Fibroblast of lung (primary cell): Measurements from ENCODE around the gene VANGL1. TPM values are rescaled to one million over a fixed set of nuclear protein-coding genes. Genes with fewer than 3 reads are reported as not detected.

Experiments used
- DNase-seq, 2 donors: peaks; one replicate each; pipeline versions ENCODE4 v3.0.0 to v3.0.0-alpha.2; 2010; ENCODE audit warnings: low read depth in 2 of 2
- H2AFZ ChIP-seq: 2 replicates; pipeline ENCODE4 v1.5.1; 2012; ENCODE audit warnings: low read length, control low read depth, inconsistent platforms
- H3K27ac ChIP-seq: 2 replicates; pipeline ENCODE4 v1.5.1; 2011; ENCODE audit warnings: low read length, control low read depth; ENCODE audit not compliant: insufficient read depth
- H3K27me3 ChIP-seq: 2 replicates; pipeline ENCODE4 v1.5.1; 2011; ENCODE audit warnings: mild to moderate bottlenecking, low read length; ENCODE audit not compliant: control insufficient read depth, insufficient read depth
- H3K36me3 ChIP-seq: 2 replicates; pipeline ENCODE4 v1.5.1; 2011; ENCODE audit warnings: low read length; ENCODE audit not compliant: control insufficient read depth, insufficient read depth
- H3K4me1 ChIP-seq: 2 replicates; pipeline ENCODE4 v1.5.1; 2011; ENCODE audit warnings: low read length; ENCODE audit not compliant: control insufficient read depth, insufficient read depth; ENCODE audit errors: extremely low read depth
- H3K4me2 ChIP-seq: 2 replicates; pipeline ENCODE4 v1.5.1; 2011; ENCODE audit warnings: low read length, control low read depth; ENCODE audit not compliant: insufficient read depth; ENCODE audit errors: extremely low read depth
- H3K4me3 ChIP-seq, 4 experiments: fragments of 200-600 bp in 1 of 4; sonication (generic) in 1 of 4; replicated peaks in 1 of 4; 2 replicates each; pipeline ENCODE4 v1.5.1; 2011 to 2016; ENCODE audit warnings: low read length in 4 of 4, low read depth in 3 of 4, mild to moderate bottlenecking in 3 of 4, control low read depth in 2 of 4, inconsistent platforms in 1 of 4, mixed read lengths in 1 of 4; ENCODE audit not compliant: insufficient read depth in 1 of 4; ENCODE audit errors: control extremely low read depth in 1 of 4
- H3K79me2 ChIP-seq: 2 replicates; pipeline ENCODE4 v1.5.1; 2012; ENCODE audit warnings: mild to moderate bottlenecking, low read length, inconsistent platforms; ENCODE audit not compliant: control insufficient read depth, insufficient read depth
- H3K9ac ChIP-seq: 2 replicates; pipeline ENCODE4 v1.5.1; 2011; ENCODE audit warnings: mild to moderate bottlenecking, low read length, control low read depth; ENCODE audit not compliant: insufficient read depth
- H3K9me3 ChIP-seq: 2 replicates; pipeline ENCODE4 v1.5.1; 2012; ENCODE audit warnings: low read depth, low read length; ENCODE audit not compliant: control insufficient read depth, insufficient read depth
- H4K20me1 ChIP-seq: 2 replicates; pipeline ENCODE4 v1.5.1; 2011; ENCODE audit warnings: low read length; ENCODE audit not compliant: control insufficient read depth, insufficient read depth; ENCODE audit errors: extremely low read depth
- CTCF ChIP-seq, 2 donors: IDR thresholded peaks in 1 of 2; conservative IDR thresholded peaks in 1 of 2; 1 replicate in 1 of 2; 2 replicates in 1 of 2; pipeline ENCODE4 v1.5.1; 2011 to 2012; ENCODE audit warnings: low read length in 2 of 2, control low read depth in 1 of 2, inconsistent platforms in 1 of 2, low read depth in 1 of 2, mild to moderate bottlenecking in 1 of 2
- EZH2 ChIP-seq: IDR thresholded peaks from 2 replicates; pipeline ENCODE4 v1.5.1; 2012; ENCODE audit warnings: low read length, control low read depth, mild to moderate bottlenecking; ENCODE audit errors: missing control alignments
- polyA plus RNA-seq, 2 donors: library from polyadenylated mRNA; depleted of rRNA in 1 of 2; stranded (reverse) in 1 of 2; unstranded in 1 of 2; fragments of >200 nt; gene quantifications; 2 replicates each; pipeline ENCODE4 v1.2.1, GENCODE V29; 2011 to 2012; ENCODE audit warnings: missing spikeins in 1 of 2
- total RNA-seq: library from RNA; depleted of rRNA; stranded (reverse); fragments of >200 nt; gene quantifications from 2 replicates; pipeline ENCODE4 v1.2.1, GENCODE V29; 2014

VANGL1 gene
- total and polyA plus RNA-seq, 2 donors (not counting 1 experiment from before 2014, with no cell fraction given) = 8.1 to 10.7 TPM

- no peak for DNase-seq
- Histone ChIP-seq H3K36me3 (no peaks in the 10 kb centered on the region), H3K9ac (no peak overlapping the region), H3K4me3 (no peak overlapping the region), H4K20me1 (no peaks in the 10 kb centered on the region), H3K9me3 (no peaks in the 10 kb centered on the region), H3K79me2 (no peaks in the 10 kb centered on the region), H3K27ac (no peak overlapping the region), H3K27me3 (no peaks in the 10 kb centered on the region), H3K4me2 (no peak overlapping the region), H2AFZ (no peak overlapping the region), H3K4me1 (peaks cover 14% of the 10 kb centered on the region)
- no peak for TF ChIP-seq EZH2
- TF ChIP-seq CTCF (conservative IDR thresholded peaks at IDR 0.05 in 1 of 2, IDR thresholded peaks at IDR 0.05 in 1 of 2; ENCODE audit: low read depth in 1 of 2, low read length in 2 of 2) = no peak
These were observed 82.0 kb downstream of the VANGL1 start for GRCh38 chr1:115723756-115724155.

- DNase-seq = peak in 1 of 2 donors; percentile 55
- no peak overlapping the region for H3K4me3 ChIP-seq
- H3K4me1 ChIP-seq = peaks cover 14% of the 10 kb centered on the region
- no peaks in the 10 kb centered on the region for H3K36me3 ChIP-seq
- TF ChIP-seq EZH2 = no peak
- TF ChIP-seq CTCF (conservative IDR thresholded peaks at IDR 0.05 in 1 of 2, IDR thresholded peaks at IDR 0.05 in 1 of 2; ENCODE audit: low read depth in 1 of 2, low read length in 2 of 2) = no peak
- no peak overlapping the region for H3K9ac ChIP-seq
- H2AFZ ChIP-seq = no peak overlapping the region
- H3K27ac ChIP-seq = no peak overlapping the region
- no peaks in the 10 kb centered on the region for H3K9me3 ChIP-seq
- H4K20me1 ChIP-seq = no peaks in the 10 kb centered on the region
- H3K27me3 ChIP-seq = no peaks in the 10 kb centered on the region
- no peak overlapping the region for H3K4me2 ChIP-seq
- H3K79me2 ChIP-seq = no peaks in the 10 kb centered on the region
These were observed 83.8 kb downstream of the VANGL1 start for GRCh38 chr1:115725600-115725999.

- Histone ChIP-seq H3K4me2 (no peak overlapping the region), H3K27me3 (no peaks in the 10 kb centered on the region), H3K4me3 (no peak overlapping the region), H3K27ac (no peak overlapping the region), H3K79me2 (no peaks in the 10 kb centered on the region), H2AFZ (no peak overlapping the region), H3K9ac (no peak overlapping the region), H4K20me1 (no peaks in the 10 kb centered on the region), H3K36me3 (no peaks in the 10 kb centered on the region), H3K9me3 (no peaks in the 10 kb centered on the region), H3K4me1 (peaks cover 14% of the 10 kb centered on the region)
- peak in 1 of 2 donors; percentile 58 for DNase-seq
- TF ChIP-seq EZH2 (no peak), CTCF (conservative IDR thresholded peaks at IDR 0.05 in 1 of 2, IDR thresholded peaks at IDR 0.05 in 1 of 2; ENCODE audit: low read depth in 1 of 2, low read length in 2 of 2) (no peak)
These were observed 84.4 kb downstream of the VANGL1 start for GRCh38 chr1:115726161-115726560.
